Transverse colon (tissue), 4 donors: Measurements from ENCODE around the gene MISP3.
A peak's percentile ranks its signal among the peaks of the same experiment; 100 is the strongest.

Experiments
- EP300 ChIP-seq: sonication (generic); formaldehyde crosslinking; IDR thresholded peaks from one replicate; pipeline ENCODE4 v1.6.1; 2017; ENCODE audit warnings: antibody characterized with exemption, low read depth
- POLR2A ChIP-seq: fragments of 450-650 bp; IDR thresholded peaks from one replicate; pipeline ENCODE4 v1.6.1; 2016; ENCODE audit warnings: antibody characterized with exemption, mild to moderate bottlenecking, moderate library complexity
- POLR2AphosphoS5 ChIP-seq, 3 donors: sonication (generic); formaldehyde crosslinking; IDR thresholded peaks; one replicate each; pipeline ENCODE4 v1.6.1; 2016; ENCODE audit warnings: antibody characterized with exemption in 3 of 3
- TF ChIP-seq, protein P1 (sequence below), 5 experiments: fragments of 200-600 bp in 3 of 5; fragments of 450-650 bp in 2 of 5; sonication (generic) in 3 of 5; IDR thresholded peaks; 1 replicate in 2 of 5; 2 replicates in 3 of 5; pipeline ENCODE4 v1.5.1; 2016 to 2017; ENCODE audit warnings: antibody characterized with exemption in 5 of 5, inconsistent platforms in 3 of 5, mild to moderate bottlenecking in 2 of 5, moderate library complexity in 1 of 5

DNA sequence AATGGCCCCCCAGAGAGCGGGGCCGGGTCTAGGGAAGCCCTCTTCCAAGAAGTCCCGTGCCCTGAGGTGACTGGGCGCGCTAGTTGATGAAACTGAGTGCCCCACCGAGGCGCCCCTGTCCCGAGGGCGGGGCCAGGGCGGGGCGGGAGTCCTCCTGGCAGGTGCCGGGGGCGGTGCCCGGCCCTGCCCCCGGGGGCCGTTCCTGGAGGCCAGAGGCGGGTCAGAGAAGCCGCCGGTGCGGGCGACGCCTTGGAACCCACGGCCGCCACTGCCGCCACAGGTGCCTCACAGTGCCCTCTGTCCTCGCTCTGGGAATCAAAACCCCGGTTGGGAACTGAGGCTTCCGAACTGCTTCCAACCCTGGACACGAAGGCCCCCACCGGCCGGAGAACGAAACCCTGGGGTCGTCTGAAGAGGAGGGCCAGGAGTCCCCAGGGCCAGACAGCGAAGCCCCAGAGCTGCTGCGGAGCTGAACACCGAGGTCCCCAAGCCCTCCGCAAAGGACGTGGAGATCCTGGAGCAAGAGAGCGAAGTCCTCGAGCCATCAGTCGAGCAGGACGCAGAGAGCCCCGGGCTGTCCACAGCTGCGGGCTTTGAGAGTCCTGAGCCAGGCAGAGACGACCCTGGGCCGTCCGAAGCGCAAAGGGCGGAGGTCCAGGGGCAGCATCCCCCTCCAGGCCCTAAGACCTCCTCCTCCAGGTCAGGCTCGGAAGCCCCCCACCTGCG lies at the start of gene MISP3:
- TF ChIP-seq, protein P1, sequence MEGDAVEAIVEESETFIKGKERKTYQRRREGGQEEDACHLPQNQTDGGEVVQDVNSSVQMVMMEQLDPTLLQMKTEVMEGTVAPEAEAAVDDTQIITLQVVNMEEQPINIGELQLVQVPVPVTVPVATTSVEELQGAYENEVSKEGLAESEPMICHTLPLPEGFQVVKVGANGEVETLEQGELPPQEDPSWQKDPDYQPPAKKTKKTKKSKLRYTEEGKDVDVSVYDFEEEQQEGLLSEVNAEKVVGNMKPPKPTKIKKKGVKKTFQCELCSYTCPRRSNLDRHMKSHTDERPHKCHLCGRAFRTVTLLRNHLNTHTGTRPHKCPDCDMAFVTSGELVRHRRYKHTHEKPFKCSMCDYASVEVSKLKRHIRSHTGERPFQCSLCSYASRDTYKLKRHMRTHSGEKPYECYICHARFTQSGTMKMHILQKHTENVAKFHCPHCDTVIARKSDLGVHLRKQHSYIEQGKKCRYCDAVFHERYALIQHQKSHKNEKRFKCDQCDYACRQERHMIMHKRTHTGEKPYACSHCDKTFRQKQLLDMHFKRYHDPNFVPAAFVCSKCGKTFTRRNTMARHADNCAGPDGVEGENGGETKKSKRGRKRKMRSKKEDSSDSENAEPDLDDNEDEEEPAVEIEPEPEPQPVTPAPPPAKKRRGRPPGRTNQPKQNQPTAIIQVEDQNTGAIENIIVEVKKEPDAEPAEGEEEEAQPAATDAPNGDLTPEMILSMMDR (IDR thresholded peaks at IDR 0.05): peak in 2 of 5 experiments; percentile 23 to 40
- TF ChIP-seq POLR2A: peak; percentile 76
- TF ChIP-seq EP300: no peak
- TF ChIP-seq POLR2AphosphoS5 (IDR thresholded peaks at IDR 0.05): peak; percentile 46 to 78 (median 69)
